Skeletal muscle tissue (tissue), 4 donors: Measurements from ENCODE around the gene FBXL19. TPM values are rescaled to one million over a fixed set of nuclear protein-coding genes. Genes with fewer than 3 reads are reported as not detected.
A peak's percentile ranks its signal among the peaks of the same experiment; 100 is the strongest.

Source experiments
- H3K27ac ChIP-seq: one replicate; pipeline ENCODE4 v1.7.0; 2013; ENCODE audit warnings: mild to moderate bottlenecking, low read depth, low read length, inconsistent platforms
- H3K27me3 ChIP-seq, 3 donors: one replicate each; pipeline ENCODE4 v1.7.0; 2013; ENCODE audit warnings: low read length in 3 of 3; ENCODE audit not compliant: control insufficient read depth in 3 of 3, insufficient read depth in 3 of 3
- H3K36me3 ChIP-seq, 3 donors: one replicate each; pipeline ENCODE4 v1.7.0; 2013; ENCODE audit warnings: low read length in 3 of 3; ENCODE audit not compliant: control insufficient read depth in 3 of 3, insufficient read depth in 3 of 3
- H3K4me1 ChIP-seq, 3 donors: one replicate each; pipeline ENCODE4 v1.7.0; 2013; ENCODE audit warnings: low read length in 3 of 3, mild to moderate bottlenecking in 3 of 3; ENCODE audit not compliant: control insufficient read depth in 3 of 3, insufficient read depth in 3 of 3
- H3K4me3 ChIP-seq, 3 donors: one replicate each; pipeline ENCODE4 v1.7.0; 2013; ENCODE audit warnings: low read length in 3 of 3
- H3K9ac ChIP-seq, 3 donors: one replicate each; pipeline ENCODE4 v1.7.0; 2013; ENCODE audit warnings: low read length in 3 of 3, mild to moderate bottlenecking in 3 of 3, moderate library complexity in 2 of 3, low read depth in 1 of 3
- H3K9me3 ChIP-seq, 3 donors: one replicate each; pipeline ENCODE4 v1.7.0; 2013; ENCODE audit warnings: low read length in 3 of 3; ENCODE audit not compliant: control insufficient read depth in 3 of 3
- total RNA-seq: library from RNA; depleted of rRNA; stranded (reverse); fragments of >200 nt; gene quantifications from one replicate; pipeline ENCODE4 v1.2.3, GENCODE V29; 2014
- donor health status: Osteomylitis.

Gene FBXL19
- total RNA-seq, 1 donor from 2014 or later, result 5.2 TPM

- no peaks in the 10 kb centered on the region for H3K9me3 ChIP-seq
- no peaks in the 10 kb centered on the region for H3K36me3 ChIP-seq
- no peaks in the 10 kb centered on the region for H3K27me3 ChIP-seq
- H3K9ac ChIP-seq, result peak overlapping the region in 2 of 3 donors; percentile 78 to 88
- H3K4me3 ChIP-seq, result peak overlapping the region in 1 of 3 donors; percentile 69
- peaks cover 14 to 37% (median 16%) of the 10 kb centered on the region in 3 donors for H3K4me1 ChIP-seq
- H3K27ac ChIP-seq, result peak overlapping the region; percentile 80
Measured at GRCh38 chr16:30903002-30903401, 20.4 kb upstream of the FBXL19 start.

GRCh38 chr16:30903596-30903995, 19.8 kb upstream of the FBXL19 start:
- H3K36me3 ChIP-seq, result no peaks in the 10 kb centered on the region
- H3K9me3 ChIP-seq, result no peaks in the 10 kb centered on the region
- H3K4me3 ChIP-seq, result peak overlapping the region in 1 of 3 donors; percentile 48
- no peaks in the 10 kb centered on the region for H3K27me3 ChIP-seq
- peak overlapping the region; percentile 62 for H3K27ac ChIP-seq
- no peak overlapping the region for H3K9ac ChIP-seq
- H3K4me1 ChIP-seq, result peaks cover 14 to 37% (median 16%) of the 10 kb centered on the region in 3 donors

GRCh38 chr16:30904114-30904780, 19.1 kb upstream of the FBXL19 start:
- Histone ChIP-seq H3K27ac (peak overlapping the region; percentile 62), H3K9me3 (no peaks in the 10 kb centered on the region), H3K9ac (peak overlapping the region in 1 of 3 donors; percentile 20), H3K4me1 (peaks cover 14 to 34% (median 16%) of the 10 kb centered on the region in 3 donors), H3K4me3 (peak overlapping the region in 2 of 3 donors; percentile 13 to 48), H3K27me3 (no peaks in the 10 kb centered on the region), H3K36me3 (no peaks in the 10 kb centered on the region)

- Histone ChIP-seq H3K9me3 (no peaks in the 10 kb centered on the region), H3K27me3 (no peaks in the 10 kb centered on the region), H3K9ac (no peak overlapping the region), H3K4me1 (peaks cover 6 to 23% (median 9%) of the 10 kb centered on the region in 3 donors), H3K27ac (no peak overlapping the region), H3K4me3 (no peak overlapping the region), H3K36me3 (no peaks in the 10 kb centered on the region)
Measured at GRCh38 chr16:30907064-30907463, 16.3 kb upstream of the FBXL19 start.

DNA sequence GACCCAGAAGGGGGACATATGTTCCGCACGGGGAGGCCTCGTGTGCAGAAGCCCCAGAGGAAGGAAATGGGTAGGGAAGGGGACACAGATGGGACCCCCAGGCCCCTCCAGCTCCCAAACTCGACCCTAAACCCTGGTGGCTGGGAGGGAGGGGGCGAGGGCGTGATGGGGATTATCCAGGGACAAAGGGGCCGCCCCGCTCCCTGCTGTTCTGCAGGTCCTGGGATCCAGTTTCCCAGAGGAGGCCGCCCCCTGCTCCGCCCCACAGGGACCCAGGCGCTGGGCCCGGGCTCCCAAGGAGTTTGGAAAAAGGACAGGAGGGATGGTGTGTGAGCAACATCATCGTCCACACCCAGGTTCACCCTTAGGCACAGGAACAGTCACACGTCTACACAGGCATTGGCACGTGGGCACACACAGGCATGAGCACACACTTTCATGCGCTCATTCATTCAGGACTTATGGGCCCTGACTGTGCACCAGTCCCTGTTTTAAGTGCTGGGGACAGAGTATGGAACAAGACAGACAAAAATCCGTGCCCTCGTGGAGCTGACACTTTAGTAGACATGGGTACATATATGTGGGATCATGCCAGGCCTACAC, 12.8 kb upstream of the FBXL19 start:
- Histone ChIP-seq H3K27ac (no peak overlapping the region), H3K4me1 (no peaks in the 10 kb centered on the region), H3K27me3 (no peaks in the 10 kb centered on the region), H3K9ac (no peak overlapping the region), H3K4me3 (no peak overlapping the region), H3K36me3 (no peaks in the 10 kb centered on the region), H3K9me3 (no peaks in the 10 kb centered on the region)

DNA sequence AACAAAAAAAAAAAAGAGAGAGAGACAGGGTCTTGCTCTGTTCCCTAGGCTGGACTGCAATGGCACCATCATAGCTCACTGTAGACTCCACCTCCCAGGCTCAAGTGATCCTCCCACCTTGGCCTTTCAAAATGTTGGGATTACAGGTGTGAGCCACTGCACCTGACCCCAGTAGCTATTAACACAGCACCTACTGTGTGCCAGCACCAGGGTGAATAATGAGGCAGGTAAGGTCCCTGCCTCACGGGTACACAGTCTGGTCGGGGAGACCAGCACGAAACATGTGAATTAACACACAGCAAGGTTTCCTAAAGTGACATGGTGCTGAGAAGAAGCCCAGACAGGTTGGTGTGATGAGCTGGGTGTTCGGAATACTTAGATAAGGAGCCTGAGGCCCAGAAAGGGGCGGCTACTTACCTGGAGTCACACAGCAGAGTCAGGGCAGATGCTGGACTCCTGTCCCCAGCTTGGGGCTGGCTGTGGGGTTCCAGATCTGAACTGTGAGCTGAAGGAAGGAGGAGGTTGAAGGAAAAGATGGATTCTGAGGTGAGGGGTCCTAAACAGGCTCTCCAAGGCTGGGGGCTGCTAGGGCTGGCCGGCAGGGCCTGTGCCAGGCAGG, 10.5 kb upstream of the FBXL19 start:
- no peaks in the 10 kb centered on the region for H3K27me3 ChIP-seq
- H3K4me3 ChIP-seq, result no peak overlapping the region

GRCh38 chr16:30914830-30915229, 8.5 kb upstream of the FBXL19 start:
- Histone ChIP-seq H3K27me3 (no peaks in the 10 kb centered on the region), H3K4me1 (no peaks in the 10 kb centered on the region), H3K9ac (no peak overlapping the region)

More for the DNA sequence above, 10.5 kb upstream of the FBXL19 start:
- H3K4me1 ChIP-seq, result no peaks in the 10 kb centered on the region
- H3K36me3 ChIP-seq, result no peaks in the 10 kb centered on the region
- H3K9me3 ChIP-seq, result no peaks in the 10 kb centered on the region
- H3K9ac ChIP-seq, result no peak overlapping the region
- no peak overlapping the region for H3K27ac ChIP-seq

GRCh38 chr16:30918614-30919013, 4.8 kb upstream of the FBXL19 start:
- Histone ChIP-seq H3K9me3 (no peaks in the 10 kb centered on the region), H3K27me3 (no peaks in the 10 kb centered on the region), H3K4me1 (peaks cover 9 to 10% (median 10%) of the 10 kb centered on the region in 3 donors), H3K9ac (no peak overlapping the region), H3K27ac (no peak overlapping the region), H3K4me3 (no peak overlapping the region), H3K36me3 (no peaks in the 10 kb centered on the region)

More at GRCh38 chr16:30914830-30915229, 8.5 kb upstream of the FBXL19 start:
- Histone ChIP-seq H3K4me3 (no peak overlapping the region), H3K36me3 (no peaks in the 10 kb centered on the region), H3K27ac (no peak overlapping the region), H3K9me3 (no peaks in the 10 kb centered on the region)

DNA sequence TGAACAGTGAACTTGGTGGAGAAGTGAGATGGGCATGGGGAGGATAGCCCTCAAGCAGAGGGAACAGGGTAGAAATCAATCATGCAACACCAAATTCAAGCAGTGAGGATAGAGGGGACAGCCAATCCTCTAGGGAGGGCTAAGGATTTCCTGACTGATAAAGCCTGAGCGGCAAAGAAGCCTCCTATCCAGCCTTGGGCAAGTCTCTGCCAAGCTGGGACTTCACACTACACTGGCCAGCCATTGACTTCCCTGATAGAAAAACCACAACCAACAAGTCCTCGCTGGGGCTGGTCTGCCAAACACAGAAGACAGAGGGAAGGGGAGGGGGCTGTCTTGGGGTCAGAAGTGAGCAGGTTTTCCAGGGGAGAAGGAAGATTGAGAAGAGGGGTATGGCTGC, 2.5 kb upstream of the FBXL19 start:
- H3K36me3 ChIP-seq, result peaks cover 0 to 2% (median 0%) of the 10 kb centered on the region in 3 donors
- no peaks in the 10 kb centered on the region for H3K27me3 ChIP-seq
- H3K9me3 ChIP-seq, result no peaks in the 10 kb centered on the region
- H3K27ac ChIP-seq, result no peak overlapping the region
- H3K4me1 ChIP-seq, result peaks cover 10 to 17% (median 11%) of the 10 kb centered on the region in 3 donors
- no peak overlapping the region for H3K9ac ChIP-seq
- no peak overlapping the region for H3K4me3 ChIP-seq

DNA sequence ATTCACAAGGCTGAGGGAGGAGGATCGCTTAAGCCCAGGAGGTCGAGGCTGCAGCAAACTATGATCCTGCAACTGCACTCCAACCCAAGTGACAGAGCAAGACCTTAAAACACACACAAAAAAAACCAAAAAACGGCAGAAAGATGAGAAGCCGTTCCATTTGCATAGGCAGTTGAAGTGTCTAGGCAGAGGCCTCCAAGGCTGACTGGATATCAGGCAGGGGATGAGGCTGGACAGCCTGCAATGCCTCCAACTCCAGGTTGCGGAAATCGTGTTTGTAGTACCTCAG, 2.0 kb upstream of the FBXL19 start:
- Histone ChIP-seq H3K9ac (peak overlapping the region; percentile 62 to 80 (median 70)), H3K9me3 (no peaks in the 10 kb centered on the region), H3K27ac (peak overlapping the region; percentile 89), H3K4me1 (peaks cover 10 to 17% (median 11%) of the 10 kb centered on the region in 3 donors), H3K27me3 (no peaks in the 10 kb centered on the region), H3K36me3 (peaks cover 0 to 3% (median 2%) of the 10 kb centered on the region in 3 donors), H3K4me3 (peak overlapping the region; percentile 70 to 87 (median 71))
